Activated T-cell treated with anti-CD3 and anti-CD28 coated beads, Interleukin-2, amount 50 U/mL, for 24 hours (primary cell): ENCODE results near the gene PALD1.

Source experiments
- DNase-seq: peaks from one replicate; pipeline ENCODE4 v3.0.0-alpha.2; 2020
- H3K27ac Mint-ChIP-seq: 2 replicates; pipeline ENCODE4 v1.8.0; 2020; ENCODE audit warnings: mild to moderate bottlenecking, mixed read lengths
- H3K27me3 Mint-ChIP-seq: 2 replicates; pipeline ENCODE4 v1.8.0; 2020; ENCODE audit warnings: mixed read lengths
- H3K36me3 Mint-ChIP-seq: 2 replicates; pipeline ENCODE4 v1.8.0; 2020; ENCODE audit warnings: low read depth, mixed read lengths
- H3K4me1 Mint-ChIP-seq: 2 replicates; pipeline ENCODE4 v1.8.0; 2020; ENCODE audit warnings: low read depth, mixed read lengths
- H3K4me3 Mint-ChIP-seq: 2 replicates; pipeline ENCODE4 v1.8.0; 2020; ENCODE audit warnings: mild to moderate bottlenecking, moderate library complexity, mixed read lengths
- H3K9me3 Mint-ChIP-seq: 2 replicates; pipeline ENCODE4 v1.8.0; 2020; ENCODE audit warnings: mixed read lengths

PALD1 gene

DNA sequence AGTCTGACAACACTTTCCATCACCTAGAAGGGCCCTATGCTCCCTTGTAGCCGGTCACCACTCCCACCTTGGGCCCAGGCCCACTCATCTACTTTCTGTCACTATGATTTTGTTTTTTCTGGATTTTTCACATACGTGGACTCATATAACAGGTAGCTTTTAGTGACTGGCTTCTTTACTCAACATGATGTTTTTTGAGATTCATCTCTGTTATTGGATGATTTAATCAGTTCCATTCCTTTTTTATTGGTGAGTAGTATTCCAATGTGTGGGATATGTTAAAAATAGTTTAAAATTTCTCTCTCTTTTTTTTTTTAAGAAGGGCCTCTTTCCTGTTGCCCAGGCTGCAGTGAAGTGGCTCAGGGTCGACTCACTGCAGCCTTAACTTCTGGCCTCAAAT is 9.3 kb downstream of the PALD1 start:
- H3K27me3 Mint-ChIP-seq: no peaks in the 10 kb centered on the region
- DNase-seq: no peak
- H3K4me3 Mint-ChIP-seq: no peak overlapping the region
- no peaks in the 10 kb centered on the region for H3K36me3 Mint-ChIP-seq
- no peak overlapping the region for H3K27ac Mint-ChIP-seq
- H3K4me1 Mint-ChIP-seq: no peaks in the 10 kb centered on the region
- H3K9me3 Mint-ChIP-seq: no peaks in the 10 kb centered on the region

DNA sequence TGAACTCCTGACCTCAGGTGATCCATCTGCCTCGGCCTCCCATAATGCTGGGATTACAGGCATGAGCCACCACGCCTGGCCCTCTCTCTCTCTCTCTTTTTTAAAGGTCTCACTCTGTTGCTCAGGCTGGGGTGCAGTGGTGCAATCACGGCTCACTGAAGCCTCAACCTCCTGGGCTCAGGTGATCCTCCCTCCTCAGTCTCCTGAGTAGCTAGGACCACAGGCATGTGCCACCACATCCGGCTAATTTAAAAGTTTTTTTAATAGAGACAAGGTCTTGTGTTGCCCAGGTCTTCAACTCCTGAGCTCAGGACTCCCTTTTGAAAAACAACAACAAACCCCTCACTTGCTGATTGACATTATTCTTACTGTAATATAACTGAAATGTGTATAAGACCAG is 11.6 kb downstream of the PALD1 start:
- DNase-seq: no peak
- Mint-ChIP-seq H3K4me1 (peaks cover 16% of the 10 kb centered on the region), H3K36me3 (no peaks in the 10 kb centered on the region), H3K27me3 (peaks cover 11% of the 10 kb centered on the region), H3K4me3 (no peak overlapping the region), H3K9me3 (no peaks in the 10 kb centered on the region), H3K27ac (no peak overlapping the region)

GRCh38 chr10:70491614-70492013 is 13.0 kb downstream of the PALD1 start:
- DNase-seq: no peak
- no peaks in the 10 kb centered on the region for H3K9me3 Mint-ChIP-seq
- no peak overlapping the region for H3K4me3 Mint-ChIP-seq
- H3K27ac Mint-ChIP-seq: no peak overlapping the region
- H3K27me3 Mint-ChIP-seq: peaks cover 15% of the 10 kb centered on the region
- no peaks in the 10 kb centered on the region for H3K36me3 Mint-ChIP-seq
- peaks cover 23% of the 10 kb centered on the region for H3K4me1 Mint-ChIP-seq

- Mint-ChIP-seq H3K4me3 (no peak overlapping the region), H3K4me1 (peaks cover 23% of the 10 kb centered on the region)
- no peak for DNase-seq
These were observed 14.5 kb downstream of the PALD1 start for GRCh38 chr10:70492786-70493659.

DNA sequence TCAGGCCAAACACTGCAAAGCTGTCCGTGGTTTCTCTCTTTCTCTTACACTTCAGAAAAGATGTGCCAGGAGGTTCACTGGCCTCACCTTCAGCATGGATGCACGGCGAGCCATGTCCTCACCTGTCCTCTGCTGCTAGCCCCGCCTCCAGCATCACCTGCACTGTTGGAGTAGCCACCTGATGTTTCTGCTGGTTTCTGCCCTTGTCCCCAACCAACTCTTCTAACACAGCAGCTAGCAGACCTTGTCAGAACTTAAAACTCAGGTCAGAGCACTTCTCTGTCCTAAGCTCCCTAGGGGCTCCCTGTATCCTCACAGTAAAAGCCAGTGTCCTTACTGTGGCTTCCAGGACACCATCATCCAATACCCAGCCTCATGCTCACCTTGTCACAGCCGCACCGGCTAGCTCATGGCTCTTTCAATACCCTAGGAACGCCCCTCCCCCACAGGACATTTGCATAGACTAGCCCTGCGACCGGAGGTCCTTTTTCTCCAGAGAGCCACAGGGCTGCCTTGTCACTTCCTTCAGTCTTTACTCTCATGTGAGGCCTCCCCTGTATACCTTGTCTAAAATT is 15.2 kb downstream of the PALD1 start:
- no peak for DNase-seq
- Mint-ChIP-seq H3K4me1 (peaks cover 23% of the 10 kb centered on the region), H3K36me3 (no peaks in the 10 kb centered on the region), H3K4me3 (no peak overlapping the region), H3K9me3 (no peaks in the 10 kb centered on the region), H3K27ac (no peak overlapping the region), H3K27me3 (peaks cover 15% of the 10 kb centered on the region)

More at GRCh38 chr10:70492786-70493659, 14.5 kb downstream of the PALD1 start:
- H3K9me3 Mint-ChIP-seq: no peaks in the 10 kb centered on the region
- no peak overlapping the region for H3K27ac Mint-ChIP-seq
- H3K27me3 Mint-ChIP-seq: peaks cover 15% of the 10 kb centered on the region
- no peaks in the 10 kb centered on the region for H3K36me3 Mint-ChIP-seq

GRCh38 chr10:70494536-70494935 is 16.0 kb downstream of the PALD1 start:
- Mint-ChIP-seq H3K27ac (peak overlapping the region; percentile 67), H3K4me1 (peaks cover 23% of the 10 kb centered on the region), H3K27me3 (peaks cover 15% of the 10 kb centered on the region), H3K9me3 (no peaks in the 10 kb centered on the region), H3K36me3 (no peaks in the 10 kb centered on the region), H3K4me3 (peak overlapping the region; percentile 37)
- peak; percentile 52 for DNase-seq

DNA sequence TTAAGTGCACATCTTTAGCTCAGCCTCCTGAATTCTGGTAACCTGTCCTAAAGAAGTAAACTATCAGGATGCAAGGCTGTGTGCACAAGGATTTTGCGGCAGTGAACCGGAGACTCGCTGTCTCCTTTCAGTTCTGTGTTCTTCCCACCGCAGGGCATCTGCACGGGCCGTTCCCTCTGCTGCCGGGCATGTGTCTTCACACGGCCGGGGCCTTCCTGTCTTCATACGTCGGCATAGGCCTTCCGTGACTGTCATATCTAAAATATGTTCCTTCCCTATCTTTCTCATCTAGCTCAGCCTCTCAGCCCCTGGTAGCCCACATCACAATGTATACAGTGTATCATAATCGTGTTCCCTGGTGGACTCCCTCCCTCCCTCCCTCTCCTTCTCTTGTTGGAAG is 16.4 kb downstream of the PALD1 start:
- no peaks in the 10 kb centered on the region for H3K36me3 Mint-ChIP-seq
- H3K4me3 Mint-ChIP-seq: peak overlapping the region; percentile 37
- H3K9me3 Mint-ChIP-seq: no peaks in the 10 kb centered on the region
- peak overlapping the region; percentile 67 for H3K27ac Mint-ChIP-seq
- no peak for DNase-seq
- H3K27me3 Mint-ChIP-seq: peaks cover 15% of the 10 kb centered on the region
- H3K4me1 Mint-ChIP-seq: peaks cover 23% of the 10 kb centered on the region

- H3K27ac Mint-ChIP-seq: no peak overlapping the region
- DNase-seq: no peak
- peaks cover 15% of the 10 kb centered on the region for H3K27me3 Mint-ChIP-seq
- peaks cover 23% of the 10 kb centered on the region for H3K4me1 Mint-ChIP-seq
- H3K36me3 Mint-ChIP-seq: no peaks in the 10 kb centered on the region
- no peaks in the 10 kb centered on the region for H3K9me3 Mint-ChIP-seq
- no peak overlapping the region for H3K4me3 Mint-ChIP-seq
These were observed 17.2 kb downstream of the PALD1 start for GRCh38 chr10:70495691-70496261.

DNA sequence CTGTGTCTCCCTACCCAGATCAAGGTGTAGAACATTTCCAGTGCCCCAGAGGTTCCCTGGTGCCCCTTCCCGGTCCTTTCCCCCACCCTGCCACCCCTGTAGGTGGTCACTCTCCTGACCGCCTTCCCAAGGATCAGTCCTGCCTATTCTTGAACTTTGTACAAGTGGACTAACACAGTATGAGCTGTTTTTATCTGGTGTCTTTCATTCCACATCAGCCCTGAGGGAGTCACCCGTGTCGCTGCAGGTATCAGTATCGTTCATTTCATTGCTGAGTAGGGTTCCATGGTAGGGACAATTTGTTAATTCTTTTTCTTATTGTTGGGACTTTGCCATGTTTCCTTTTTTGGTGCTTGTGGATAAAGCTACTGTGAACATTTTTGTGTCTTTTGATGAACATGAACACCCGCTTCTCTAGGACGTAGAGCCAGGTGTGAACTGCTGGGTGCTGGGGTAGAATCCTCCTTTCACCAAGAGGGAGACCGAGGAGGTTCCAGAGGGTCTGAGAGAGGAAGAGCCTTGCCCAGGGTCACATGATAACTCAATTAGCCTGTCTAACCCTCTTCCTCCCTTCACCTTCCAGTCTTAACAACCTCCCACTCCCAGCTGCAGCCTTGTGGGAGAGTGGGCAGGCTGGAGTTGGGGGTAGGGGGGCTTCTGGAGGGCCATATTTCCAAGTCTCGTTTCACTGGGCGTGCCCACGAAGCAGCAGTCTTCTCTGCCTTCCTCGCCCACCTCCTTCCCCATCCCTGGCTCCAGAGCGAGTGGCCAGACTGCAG is 18.0 kb downstream of the PALD1 start:
- H3K27me3 Mint-ChIP-seq: peaks cover 15% of the 10 kb centered on the region

DNA sequence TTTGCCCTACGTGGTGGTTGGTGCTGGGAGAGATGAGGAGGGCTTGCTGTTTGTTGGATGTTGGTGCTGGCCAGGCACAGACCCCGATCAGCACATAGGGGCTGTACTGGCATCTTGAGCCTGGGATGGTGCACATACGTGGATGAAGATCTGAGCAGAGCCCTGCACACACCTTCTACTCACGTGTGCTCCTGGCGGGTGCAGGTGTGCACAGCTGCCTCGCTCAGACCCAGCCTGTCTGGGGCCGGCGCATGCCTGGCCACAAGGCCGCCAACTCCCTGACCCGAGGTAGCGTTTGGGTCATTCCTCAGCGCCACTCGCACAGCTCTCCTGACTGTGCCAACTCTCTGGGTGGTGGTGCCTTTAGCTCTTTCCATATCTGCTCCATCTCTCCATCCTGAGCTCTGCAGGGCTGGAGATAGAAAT is 18.6 kb downstream of the PALD1 start:
- Mint-ChIP-seq H3K27me3 (peaks cover 15% of the 10 kb centered on the region), H3K4me1 (peaks cover 23% of the 10 kb centered on the region), H3K9me3 (no peaks in the 10 kb centered on the region), H3K36me3 (no peaks in the 10 kb centered on the region), H3K4me3 (no peak overlapping the region), H3K27ac (no peak overlapping the region)
- DNase-seq: no peak

More for the DNA sequence above, 18.0 kb downstream of the PALD1 start:
- DNase-seq: no peak
- H3K4me3 Mint-ChIP-seq: no peak overlapping the region
- H3K36me3 Mint-ChIP-seq: no peaks in the 10 kb centered on the region
- H3K9me3 Mint-ChIP-seq: no peaks in the 10 kb centered on the region
- H3K4me1 Mint-ChIP-seq: peaks cover 23% of the 10 kb centered on the region
- H3K27ac Mint-ChIP-seq: no peak overlapping the region

DNA sequence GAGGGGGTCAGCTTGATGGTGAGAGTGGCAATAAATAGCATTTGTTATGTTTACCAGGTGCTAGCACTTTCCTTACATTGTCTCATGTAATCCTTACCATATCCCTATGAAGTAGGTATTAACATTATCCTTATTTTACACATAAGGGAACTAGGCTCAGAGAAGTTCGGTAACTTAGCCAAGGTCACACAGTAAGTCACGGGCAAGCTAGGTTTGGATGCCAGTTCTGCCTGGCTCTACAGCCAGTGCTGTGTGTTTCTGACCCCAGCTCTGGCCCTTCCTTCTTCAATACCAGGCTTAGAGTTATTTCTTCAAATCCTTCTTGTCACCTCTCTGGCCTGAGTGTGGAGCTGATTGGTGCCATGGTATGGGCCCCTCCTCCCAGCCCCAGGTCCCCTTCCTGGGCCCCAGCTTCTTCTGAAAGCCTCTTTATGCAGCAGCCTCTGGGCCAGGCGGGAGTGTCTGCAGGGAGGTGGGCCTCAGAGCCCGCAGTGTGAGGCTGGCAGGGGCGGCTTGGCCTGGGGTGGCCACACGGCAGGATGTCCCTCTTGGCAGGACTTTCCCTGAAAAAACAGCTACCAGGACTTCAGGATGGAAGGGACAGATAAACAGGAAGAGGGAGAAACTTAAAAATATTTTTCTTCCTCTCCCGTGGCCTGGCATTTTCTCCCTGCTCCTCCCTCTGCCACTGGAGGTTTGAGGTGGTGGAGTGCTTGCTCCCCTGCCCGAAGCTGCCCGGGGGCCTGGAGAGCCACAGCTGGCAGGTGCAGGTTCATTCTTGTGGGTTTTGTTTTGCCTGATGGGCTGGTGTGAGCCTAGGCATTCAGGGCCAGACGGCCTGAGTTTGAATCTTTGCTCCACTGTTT is 20.6 kb downstream of the PALD1 start:
- Mint-ChIP-seq H3K9me3 (no peaks in the 10 kb centered on the region), H3K27ac (no peak overlapping the region), H3K27me3 (peaks cover 4% of the 10 kb centered on the region), H3K36me3 (no peaks in the 10 kb centered on the region), H3K4me1 (peaks cover 16% of the 10 kb centered on the region), H3K4me3 (no peak overlapping the region)
- DNase-seq: no peak

DNA sequence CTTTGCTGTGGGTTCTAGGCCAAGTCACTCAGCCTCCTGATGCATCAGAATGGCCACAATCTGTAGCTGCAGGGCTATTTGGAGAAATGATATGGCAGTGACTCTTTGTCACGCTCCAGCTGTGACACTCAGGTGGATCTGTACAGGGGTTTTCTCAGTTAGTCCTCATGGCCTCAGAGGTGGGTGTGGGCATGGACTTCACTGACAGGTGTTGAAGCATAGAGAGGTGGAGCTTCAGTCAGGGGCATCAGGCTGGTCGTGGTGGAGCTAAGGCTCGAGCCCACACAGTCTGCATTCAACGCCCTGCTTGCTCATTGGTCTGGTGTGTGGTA is 21.2 kb downstream of the PALD1 start:
- no peaks in the 10 kb centered on the region for H3K36me3 Mint-ChIP-seq
- H3K4me3 Mint-ChIP-seq: no peak overlapping the region
- H3K27ac Mint-ChIP-seq: no peak overlapping the region
- DNase-seq: no peak
- peaks cover 10% of the 10 kb centered on the region for H3K4me1 Mint-ChIP-seq
- no peaks in the 10 kb centered on the region for H3K9me3 Mint-ChIP-seq
- peaks cover 4% of the 10 kb centered on the region for H3K27me3 Mint-ChIP-seq

- H3K27ac Mint-ChIP-seq: no peak overlapping the region
- no peak for DNase-seq
- no peaks in the 10 kb centered on the region for H3K36me3 Mint-ChIP-seq
- peaks cover 4% of the 10 kb centered on the region for H3K4me1 Mint-ChIP-seq
- H3K9me3 Mint-ChIP-seq: no peaks in the 10 kb centered on the region
- H3K4me3 Mint-ChIP-seq: no peak overlapping the region
- H3K27me3 Mint-ChIP-seq: peaks cover 1% of the 10 kb centered on the region
These were observed 21.8 kb downstream of the PALD1 start for GRCh38 chr10:70500368-70500767.

DNA sequence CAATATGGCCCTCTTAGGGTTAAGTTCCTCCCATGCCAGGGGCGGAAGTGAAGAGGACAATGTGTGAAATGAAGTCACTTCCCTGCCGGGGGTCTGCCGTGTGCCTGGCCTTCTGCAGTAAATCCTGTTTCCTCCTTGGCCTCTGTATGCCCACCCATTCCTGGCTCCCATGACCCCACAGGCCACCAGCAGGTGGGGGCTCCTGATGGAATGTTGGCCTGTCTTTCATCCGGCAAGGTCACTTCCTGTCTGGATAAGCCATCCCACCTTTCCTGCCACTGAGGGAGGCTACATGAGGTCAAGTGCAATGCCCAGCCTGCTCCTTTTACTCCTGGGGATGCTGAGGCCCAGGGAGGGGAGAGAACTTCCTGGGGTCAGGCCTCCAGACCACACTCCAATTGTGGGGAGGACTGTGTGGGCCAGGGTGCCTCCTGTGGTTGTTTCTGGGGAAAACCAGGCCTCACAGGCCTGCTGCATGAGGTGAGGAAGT is 22.3 kb downstream of the PALD1 start:
- Mint-ChIP-seq H3K27ac (no peak overlapping the region), H3K4me1 (peaks cover 1% of the 10 kb centered on the region), H3K4me3 (no peak overlapping the region), H3K36me3 (no peaks in the 10 kb centered on the region), H3K27me3 (no peaks in the 10 kb centered on the region), H3K9me3 (no peaks in the 10 kb centered on the region)
- DNase-seq: no peak
